Fibroblast of villous mesenchyme (primary cell): ENCODE measurements around the gene GPR37. TPM values are rescaled to one million over a fixed set of nuclear protein-coding genes. Genes with fewer than 3 reads are reported as not detected.

ENCODE experiments used
- DNase-seq: peaks from one replicate; pipeline ENCODE4 v3.0.0-alpha.2; 2010; ENCODE audit warnings: low read depth
- H3K4me3 ChIP-seq: 2 replicates; pipeline ENCODE4 v1.5.1; 2011; ENCODE audit warnings: low read depth, mild to moderate bottlenecking, low read length
- CTCF ChIP-seq: IDR thresholded peaks from 2 replicates; pipeline ENCODE4 v1.5.1; 2012; ENCODE audit warnings: low read depth, mild to moderate bottlenecking, low read length; ENCODE audit not compliant: insufficient read depth
- total RNA-seq: library from RNA; depleted of rRNA; stranded (reverse); fragments of >200 nt; gene quantifications from 2 replicates; pipeline ENCODE4 v1.2.3, GENCODE V29; 2012

GPR37 gene
- total RNA-seq, 1 donor = 5.6 TPM

- no peak for TF ChIP-seq CTCF
- no peak overlapping the region for H3K4me3 ChIP-seq
- DNase-seq = no peak
Measured at GRCh38 chr7:124790645-124791044, 25.1 kb upstream of the GPR37 start.

GRCh38 chr7:124785994-124786393, 20.4 kb upstream of the GPR37 start:
- H3K4me3 ChIP-seq = no peak overlapping the region
- no peak for TF ChIP-seq CTCF
- no peak for DNase-seq

- peak; percentile 69 for DNase-seq
- no peak overlapping the region for H3K4me3 ChIP-seq
- TF ChIP-seq CTCF = peak; percentile 93
Measured at GRCh38 chr7:124784879-124785818, 19.6 kb upstream of the GPR37 start.

GRCh38 chr7:124783271-124783670, 17.7 kb upstream of the GPR37 start:
- no peak for DNase-seq
- TF ChIP-seq CTCF = no peak
- no peak overlapping the region for H3K4me3 ChIP-seq

- DNase-seq = no peak
- no peak for TF ChIP-seq CTCF
- no peak overlapping the region for H3K4me3 ChIP-seq
Measured at GRCh38 chr7:124781907-124782734, 16.5 kb upstream of the GPR37 start.

GRCh38 chr7:124781418-124781817, 15.8 kb upstream of the GPR37 start:
- DNase-seq = no peak
- TF ChIP-seq CTCF = no peak
- no peak overlapping the region for H3K4me3 ChIP-seq
